ENCODE results near the gene SP1. TPM values are rescaled to one million over a fixed set of nuclear protein-coding genes. Genes with fewer than 3 reads are reported as not detected.

The SP1 gene
- total RNA-seq, 1 experiment from 2014 or later = 76.8 TPM

GRCh38 chr12:53336181-53336681 is 43.7 kb upstream of the SP1 start, which contains the start of gene SP7:
TSS of gene SP7 (minus strand) at chr12:53336354. CDS start at chr12:53335646, 708 bp downstream.
- no CpG with 5 or more reads among the region's 15 CpGs for WGBS (ENCODE audit: extremely low coverage, insufficient read length, low lambda C conversion rate)
- no peaks in the 10 kb centered on the region for H3K23me2 ChIP-seq (ENCODE audit: insufficient read length, low read depth, low read length, poor library complexity, severe bottlenecking)
- H2AFZ ChIP-seq (ENCODE audit: low read length) = no peak within 1 kb of the TSS
- H4K20me1 ChIP-seq (ENCODE audit: control insufficient read depth, insufficient read depth, insufficient read length) = no peaks in the 10 kb centered on the region
- H2BK120ac ChIP-seq (ENCODE audit: low read depth, low read length, poor library complexity, severe bottlenecking) = no peak within 1 kb of the TSS
- H4K91ac ChIP-seq (ENCODE audit: insufficient read length, low read depth, low read length) = no peak within 1 kb of the TSS
- H3K9me3 ChIP-seq (ENCODE audit: control insufficient read depth, low read depth, low read length) = no peaks in the 10 kb centered on the region
- Mint-ChIP-seq H3K9me3 (no peaks in the 10 kb centered on the region), H3K36me3 (ENCODE audit: insufficient read depth in 1 of 3, low read depth in 3 of 3) (no peaks in the 10 kb centered on the region), H3K27me3 (ENCODE audit: low read depth) (peaks cover 75% of the 10 kb centered on the region), H3K4me1 (peaks cover 18 to 27% of the 10 kb centered on the region in 2 experiments), H3K4me3 (no peak within 1 kb of the TSS; a peak in 1 of 5 replicates), H3K27ac (no peak within 1 kb of the TSS; a peak in 1 of 7 replicates)
- H3K27ac ChIP-seq (ENCODE audit: insufficient read length, low read depth, low read length) = no peak within 1 kb of the TSS
- H3K23ac ChIP-seq (ENCODE audit: insufficient read length, low read depth, low read length) = no peak within 1 kb of the TSS
- no peak for DNase-seq
- H2BK5ac ChIP-seq (ENCODE audit: insufficient read length, low read length) = no peak within 1 kb of the TSS
- no peaks in the 10 kb centered on the region for H3K79me2 ChIP-seq (ENCODE audit: insufficient read depth, low read length)
- no peak within 1 kb of the TSS for H2BK15ac ChIP-seq (ENCODE audit: low read depth, low read length)
- H3K56ac ChIP-seq (ENCODE audit: insufficient read length, low read depth, low read length) = no peak within 1 kb of the TSS
- H2BK12ac ChIP-seq (ENCODE audit: insufficient read length, low read depth, low read length) = no peak within 1 kb of the TSS
- H3K4ac ChIP-seq (ENCODE audit: low read depth, low read length) = no peak within 1 kb of the TSS
- no peak within 1 kb of the TSS for H4K5ac ChIP-seq (ENCODE audit: insufficient read length, low read depth, low read length)
- H3K4me2 ChIP-seq (ENCODE audit: insufficient read depth, insufficient read length, low read length) = no peak within 1 kb of the TSS
- no peaks in the 10 kb centered on the region; the same call in 1 of the 2 replicates for H3K27me3 ChIP-seq (ENCODE audit: insufficient read depth, low read length)
- TF ChIP-seq CTCF (conservative IDR thresholded peaks at IDR 0.05) = no peak
- H4K8ac ChIP-seq (replicated peaks; ENCODE audit: insufficient read length, low read depth, low read length) = no peak within 1 kb of the TSS
- H3T11ph ChIP-seq (ENCODE audit: low read length) = no peak within 1 kb of the TSS
- no peaks in the 10 kb centered on the region; the same call in 1 of the 2 replicates for H3K4me1 ChIP-seq (ENCODE audit: insufficient read depth, low read length)
- H3K9ac ChIP-seq (ENCODE audit: extremely low read depth, insufficient read length, low read length) = no peak within 1 kb of the TSS
- H3K79me1 ChIP-seq (ENCODE audit: insufficient read depth, low read depth, low read length, poor library complexity, severe bottlenecking) = no peaks in the 10 kb centered on the region
- H3K18ac ChIP-seq (ENCODE audit: insufficient read length, low read depth, low read length) = no peak within 1 kb of the TSS
- H2BK20ac ChIP-seq (ENCODE audit: low read depth, low read length, poor library complexity, severe bottlenecking) = no peak within 1 kb of the TSS
- no peak within 1 kb of the TSS for H3K14ac ChIP-seq (ENCODE audit: insufficient read depth, low read length)
- H2AK5ac ChIP-seq (ENCODE audit: insufficient read length, low read length) = no peak within 1 kb of the TSS

All from H9 (cell line).